Activated T-cell treated with anti-CD3 and anti-CD28 coated beads for 48 hours (primary cell): ENCODE data around the gene MYMK.

Experiments used
- DNase-seq: peaks from one replicate; pipeline ENCODE4 v3.0.0-alpha.2; 2020; ENCODE audit warnings: low read depth

MYMK gene

DNA sequence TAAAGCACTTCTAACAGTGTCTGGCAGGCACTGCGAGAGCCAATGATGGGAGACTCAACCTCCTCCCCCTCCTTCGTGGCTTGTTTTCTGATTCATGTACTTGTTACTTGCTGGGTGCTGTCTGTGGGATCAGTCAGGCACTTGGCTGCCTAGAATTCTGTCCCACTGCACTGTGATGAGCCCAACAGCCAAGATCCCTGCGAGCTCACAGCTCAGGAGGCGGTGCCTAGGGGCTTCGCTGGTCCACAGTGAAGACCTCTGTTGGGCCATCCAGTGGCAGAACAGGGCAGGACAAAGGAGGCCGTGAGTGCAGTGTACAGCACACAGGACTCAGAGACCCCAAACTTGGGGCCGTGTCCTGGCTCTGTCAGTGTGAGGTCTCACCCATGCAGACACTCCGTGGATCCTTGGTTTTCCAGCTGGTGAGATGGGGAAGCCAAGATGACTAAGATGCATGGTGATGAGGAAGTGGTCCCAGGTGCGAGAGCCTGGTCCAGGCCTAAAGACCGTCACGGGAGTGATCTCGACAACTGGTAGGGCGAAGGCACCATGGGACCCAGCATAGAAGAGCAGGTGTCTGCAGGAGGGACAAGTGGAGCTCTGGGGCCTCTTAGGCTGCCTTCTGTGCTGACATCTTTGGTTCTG lies 19.5 kb downstream of the MYMK start:
- DNase-seq = no peak

DNA sequence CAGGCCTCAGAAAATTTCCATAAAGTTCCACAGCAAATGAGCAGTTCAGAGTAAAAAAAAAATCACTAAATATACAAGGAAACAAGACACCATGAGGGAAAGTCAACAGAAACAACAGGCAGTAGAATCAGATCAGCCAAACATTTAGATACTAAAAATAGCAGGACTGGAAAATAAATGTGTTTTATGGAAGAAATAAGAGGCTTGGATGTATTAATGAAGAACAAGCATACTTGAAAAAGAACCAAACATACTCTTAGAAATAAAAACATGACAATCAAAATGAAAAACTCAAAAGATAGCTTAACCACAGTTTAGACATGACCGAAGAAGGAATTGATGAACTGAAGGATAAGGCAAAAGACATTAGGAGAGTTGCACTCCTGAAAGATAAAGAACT lies 22.6 kb downstream of the MYMK start:
- no peak for DNase-seq

DNA sequence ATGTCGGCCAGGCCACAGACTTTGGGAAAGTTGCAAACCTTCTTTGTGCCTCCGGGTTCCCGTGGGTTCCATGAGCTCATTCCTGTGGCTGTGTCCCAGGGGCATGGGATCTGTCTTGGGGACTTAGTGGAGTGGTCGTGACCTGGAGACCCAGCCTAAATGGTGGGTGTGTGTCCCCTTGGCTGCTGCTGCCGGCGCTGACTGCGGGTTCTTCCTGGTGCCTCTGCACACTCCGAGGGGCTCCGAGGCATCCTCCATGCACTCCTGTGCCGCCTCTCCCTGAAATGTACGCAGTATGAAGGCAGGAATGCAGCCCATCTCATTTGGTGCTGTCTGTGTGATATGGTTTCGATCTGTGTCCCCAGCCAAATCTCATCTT lies 24.9 kb downstream of the MYMK start:
- no peak for DNase-seq

DNA sequence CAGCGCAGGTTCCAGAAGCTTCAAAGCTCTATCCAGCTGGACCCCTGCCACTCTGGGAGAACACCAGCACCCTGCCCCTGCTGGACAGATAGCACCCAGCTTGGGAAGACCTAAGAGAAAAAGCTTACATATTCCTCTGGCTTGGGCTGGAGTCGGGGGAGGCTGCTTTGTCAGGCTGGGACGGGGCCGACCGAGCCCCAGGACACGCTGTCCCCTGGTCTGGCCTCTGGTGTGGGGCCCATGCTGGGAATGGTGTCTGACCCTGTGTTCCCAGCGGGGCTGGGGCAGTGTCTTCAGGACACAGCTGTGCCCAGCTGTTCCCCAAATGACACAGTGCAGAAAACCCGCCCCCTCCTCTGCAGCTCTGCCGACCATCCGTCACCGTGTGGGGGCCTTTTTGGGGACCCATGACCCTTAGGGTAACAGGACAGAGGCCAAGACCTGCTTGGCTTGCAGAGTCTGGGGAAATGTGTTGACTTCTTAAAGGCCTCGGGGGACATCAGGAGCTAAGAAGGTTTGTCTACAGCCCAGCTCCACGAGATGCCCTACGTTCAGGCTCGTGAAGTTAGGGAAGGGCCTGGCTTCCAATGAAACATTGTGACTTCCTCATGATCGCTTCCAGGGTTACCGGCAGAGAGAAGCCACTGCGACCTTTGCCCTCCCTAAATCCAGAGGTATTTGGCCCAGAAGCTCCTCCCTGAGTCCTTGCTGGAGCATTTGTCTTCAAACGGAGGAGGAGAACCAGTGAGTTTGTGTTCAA lies 25.4 kb downstream of the MYMK start:
- no peak for DNase-seq

DNA sequence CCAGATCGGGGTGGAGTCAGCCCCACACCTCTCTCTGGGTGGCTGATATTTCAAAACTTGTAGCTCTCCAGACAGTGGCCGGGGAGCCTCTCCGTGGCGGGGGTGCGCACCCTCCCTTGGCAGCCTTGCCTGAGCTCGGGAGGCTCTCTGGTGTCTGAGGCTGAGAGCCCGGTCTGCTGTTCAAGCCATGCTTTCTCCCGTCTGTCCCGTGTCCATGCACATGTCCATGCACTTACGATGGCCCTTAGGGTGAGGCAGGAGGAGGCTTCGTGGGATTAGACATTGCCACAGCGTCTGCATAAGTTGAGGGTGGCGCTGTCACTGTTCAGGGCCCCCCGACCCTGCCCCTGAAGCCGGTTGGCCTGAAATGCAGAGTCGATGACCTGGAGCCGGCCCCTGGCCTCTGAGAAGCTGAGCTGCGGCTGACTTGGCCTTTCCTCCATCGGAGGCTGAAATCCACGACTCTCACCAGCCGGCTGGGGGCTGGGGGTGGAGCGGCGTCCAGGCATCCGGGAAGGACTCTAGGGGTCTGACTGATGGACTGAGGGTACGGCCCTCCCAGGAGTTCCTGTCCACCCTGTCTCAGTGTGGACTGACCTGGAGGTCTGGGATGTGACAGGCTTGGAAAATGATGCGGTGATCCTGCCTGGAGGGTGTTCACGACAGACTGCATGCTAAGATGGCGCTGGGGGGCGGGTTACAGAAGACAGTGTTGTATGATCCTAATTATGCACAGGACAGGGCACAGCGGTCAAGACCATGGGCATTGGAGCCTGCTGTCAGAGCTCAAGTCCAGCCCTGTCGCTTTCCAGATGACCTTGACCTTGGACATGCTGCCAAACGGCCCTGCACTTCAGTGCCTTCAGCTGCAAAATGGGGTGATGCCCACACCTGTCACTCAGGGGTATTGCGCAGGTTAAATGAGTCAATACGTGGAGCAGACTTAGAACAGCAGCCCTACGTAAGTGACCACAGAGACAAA lies 27.6 kb downstream of the MYMK start:
- no peak for DNase-seq

DNA sequence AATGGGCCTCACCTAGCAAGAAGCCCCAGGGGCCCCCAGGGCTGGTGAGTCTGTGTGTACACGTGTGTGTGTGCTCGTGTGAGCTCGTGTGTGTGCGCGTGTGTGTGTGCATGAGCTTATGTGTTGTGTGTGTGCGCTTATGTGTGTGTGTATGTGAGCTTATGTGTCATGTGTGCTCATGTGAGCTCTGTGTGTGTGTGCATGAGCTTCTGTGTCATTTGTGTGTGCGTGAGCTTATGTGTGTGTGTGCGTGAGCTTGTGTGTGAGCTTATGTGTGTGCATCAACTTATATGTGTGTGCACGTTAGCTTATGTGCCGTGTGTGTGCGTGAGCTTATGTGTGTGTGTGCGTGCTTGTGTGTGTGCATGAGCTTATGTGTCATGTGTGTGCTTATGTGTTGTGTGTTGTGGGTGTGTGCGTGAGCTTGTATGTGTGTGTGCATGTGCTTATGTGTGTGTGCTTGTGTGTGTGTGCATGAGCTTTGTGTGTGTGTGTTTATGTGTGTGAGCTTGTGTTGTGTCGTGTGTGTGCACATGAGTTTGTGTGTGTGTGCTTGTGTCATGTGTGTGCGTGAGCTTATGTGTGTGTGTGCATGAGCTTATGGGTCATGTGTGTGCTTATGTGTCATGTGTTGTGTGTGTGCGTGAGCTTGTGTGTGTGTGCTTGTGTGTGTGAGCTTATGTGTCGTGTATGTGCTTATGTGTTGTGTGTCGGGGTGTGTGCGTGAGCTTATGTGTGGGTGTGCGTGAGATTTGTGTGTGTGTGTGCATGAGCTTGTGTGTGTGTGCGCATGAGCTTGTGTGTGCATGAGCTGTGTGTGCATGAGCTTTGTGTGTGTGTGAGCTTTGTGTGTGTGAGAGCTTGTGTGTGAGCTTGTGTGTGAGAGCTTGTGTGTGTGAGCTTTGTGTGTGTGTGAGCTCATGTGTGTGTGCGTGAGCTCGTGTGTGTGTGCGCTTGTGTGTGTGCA lies 29.1 kb downstream of the MYMK start:
- no peak for DNase-seq

DNA sequence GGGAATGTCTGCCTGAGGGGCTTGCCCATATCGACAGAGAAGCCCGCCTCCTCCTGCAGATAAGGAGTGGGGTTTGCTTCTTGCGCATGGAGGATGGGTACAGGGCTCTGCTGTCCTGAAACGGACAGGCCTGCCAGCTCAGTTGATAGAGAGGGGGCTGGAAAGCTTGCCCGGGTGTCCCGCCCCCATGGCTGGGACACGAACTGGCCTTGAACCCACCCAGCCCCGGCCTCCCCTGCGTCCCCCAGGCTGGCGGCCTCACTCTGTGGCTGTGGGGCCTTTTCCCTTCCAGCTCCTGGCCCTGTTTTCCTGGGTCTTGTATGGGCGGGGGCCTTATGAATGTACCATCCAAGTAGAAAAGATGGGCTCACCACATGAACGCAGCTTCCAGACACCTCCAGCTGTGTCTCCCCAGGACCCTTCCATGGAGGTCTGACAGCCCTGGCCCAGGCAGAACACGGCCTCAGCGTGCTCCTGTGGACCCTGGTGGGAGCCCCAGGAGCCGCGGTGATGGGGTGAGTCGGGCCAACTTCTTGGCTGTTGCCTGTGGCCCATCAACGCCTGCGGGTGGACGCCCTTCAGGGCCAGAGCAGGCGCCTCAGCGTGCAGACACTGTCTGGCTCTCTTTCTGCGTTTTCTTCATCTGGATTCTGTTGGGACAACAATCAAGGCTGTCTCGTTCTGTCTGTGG lies 30.0 kb downstream of the MYMK start:
- no peak for DNase-seq

DNA sequence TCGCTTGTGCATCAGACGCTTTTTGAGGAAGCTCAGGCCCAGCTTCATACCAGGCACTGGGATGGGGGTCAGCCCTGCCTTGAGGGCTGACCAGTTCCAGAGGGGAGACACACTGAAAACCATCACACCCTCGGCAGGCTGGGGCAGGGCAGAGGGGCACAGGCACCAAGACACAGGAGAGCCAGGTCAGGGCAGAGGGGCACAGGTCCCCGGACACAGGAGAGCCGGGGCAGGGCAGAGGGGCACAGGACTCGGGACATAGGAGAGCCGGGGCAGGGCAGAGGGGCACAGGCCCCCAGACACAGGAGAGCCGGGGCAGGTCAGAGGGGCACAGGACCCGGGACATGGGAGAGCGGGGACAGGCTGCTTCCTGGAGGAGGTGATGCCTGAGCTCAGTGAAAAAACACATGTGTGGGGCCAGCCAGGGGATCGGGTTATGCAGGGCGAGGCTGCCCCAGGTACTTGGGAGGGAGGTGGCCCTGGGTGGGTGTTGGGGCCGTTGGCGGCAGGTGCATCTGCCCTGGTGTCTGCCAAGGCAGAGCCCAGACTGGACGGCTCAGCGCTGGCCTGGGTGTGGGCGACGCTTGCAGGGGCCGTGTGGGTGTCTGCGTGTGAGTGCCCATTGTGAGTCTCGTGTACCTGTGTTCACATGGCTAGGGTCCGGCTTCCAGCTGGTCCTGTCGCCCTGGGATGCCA lies 30.8 kb downstream of the MYMK start:
- no peak for DNase-seq

DNA sequence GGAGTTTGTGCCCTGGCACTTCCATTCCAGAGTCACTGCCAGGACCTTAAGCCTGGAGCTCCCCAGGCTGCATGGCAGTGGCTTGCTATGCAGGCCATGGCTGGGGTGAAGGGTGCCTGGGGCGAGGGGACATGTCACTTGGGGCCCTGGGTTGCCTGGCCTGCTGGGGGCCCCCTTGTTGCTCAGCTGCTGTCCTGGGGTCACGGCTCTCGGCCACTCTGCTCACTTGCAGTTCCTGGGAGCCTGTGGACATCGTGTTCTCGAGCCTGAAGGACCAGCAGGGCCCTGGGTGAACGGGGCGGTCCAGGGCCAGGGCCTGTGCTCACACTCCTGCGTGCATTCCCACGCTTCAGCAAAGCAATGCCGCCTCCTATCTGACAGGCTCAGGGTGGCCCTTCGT lies 31.3 kb downstream of the MYMK start:
- DNase-seq = no peak

DNA sequence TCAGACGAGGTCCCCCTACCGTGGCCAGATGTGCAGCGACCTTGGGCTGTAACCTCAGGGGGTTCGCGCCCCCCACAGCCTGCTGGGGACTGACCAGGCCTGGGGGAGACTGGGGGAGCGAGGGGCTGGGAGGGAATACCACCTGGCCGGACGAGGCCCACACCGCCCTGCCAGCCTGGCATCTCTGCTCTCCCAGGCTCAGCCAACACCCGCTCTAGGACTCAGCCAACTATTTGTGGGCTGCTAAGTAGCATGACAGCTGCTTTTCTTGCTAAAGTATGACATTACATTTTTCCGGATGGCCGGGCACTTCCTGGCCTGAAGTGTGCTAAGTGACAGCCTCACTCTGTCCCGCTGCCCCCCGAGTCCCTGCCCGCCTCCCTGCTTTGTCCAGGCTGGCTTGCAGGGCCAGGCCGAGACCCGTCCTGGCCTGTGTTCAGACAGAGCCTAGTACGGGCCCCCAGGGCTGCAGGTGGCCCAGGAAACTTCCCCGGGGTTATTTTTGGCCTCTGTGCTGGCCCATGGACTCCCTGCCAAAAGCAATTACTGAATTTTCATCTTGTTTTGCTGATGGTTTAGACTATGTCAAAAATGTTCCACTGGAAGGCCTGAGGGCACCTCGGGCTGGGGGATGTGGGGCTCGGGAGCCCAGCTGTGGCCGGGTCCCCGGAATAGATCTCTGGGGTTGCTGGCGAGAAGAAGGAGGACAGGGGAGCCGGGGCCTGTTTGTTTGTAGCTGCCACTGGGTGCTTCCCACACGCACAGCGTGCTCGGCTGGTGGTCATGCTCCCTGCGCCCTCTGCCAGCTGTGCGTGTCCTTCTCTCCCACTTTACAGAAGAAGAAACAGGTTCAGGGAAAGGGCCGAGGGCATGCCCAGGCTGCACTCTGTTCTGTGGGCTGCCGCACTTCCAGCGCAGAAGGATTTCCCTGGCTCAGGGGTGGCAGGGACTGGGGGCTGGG lies 32.4 kb downstream of the MYMK start:
- no peak for DNase-seq

DNA sequence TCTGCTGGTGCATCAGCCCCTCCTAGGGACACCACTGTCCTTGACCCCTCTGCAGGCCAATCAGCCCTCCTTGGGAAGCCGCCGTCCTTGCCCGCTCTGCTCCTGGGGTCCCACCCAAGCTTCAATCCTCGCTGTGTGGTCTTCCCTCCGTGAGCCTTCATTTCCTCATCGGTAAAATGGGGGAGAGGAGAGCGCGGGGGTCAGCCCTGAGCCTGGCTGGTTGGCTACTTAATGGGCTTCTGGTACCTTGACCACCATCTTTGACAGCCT lies 33.2 kb downstream of the MYMK start:
- no peak for DNase-seq

DNA sequence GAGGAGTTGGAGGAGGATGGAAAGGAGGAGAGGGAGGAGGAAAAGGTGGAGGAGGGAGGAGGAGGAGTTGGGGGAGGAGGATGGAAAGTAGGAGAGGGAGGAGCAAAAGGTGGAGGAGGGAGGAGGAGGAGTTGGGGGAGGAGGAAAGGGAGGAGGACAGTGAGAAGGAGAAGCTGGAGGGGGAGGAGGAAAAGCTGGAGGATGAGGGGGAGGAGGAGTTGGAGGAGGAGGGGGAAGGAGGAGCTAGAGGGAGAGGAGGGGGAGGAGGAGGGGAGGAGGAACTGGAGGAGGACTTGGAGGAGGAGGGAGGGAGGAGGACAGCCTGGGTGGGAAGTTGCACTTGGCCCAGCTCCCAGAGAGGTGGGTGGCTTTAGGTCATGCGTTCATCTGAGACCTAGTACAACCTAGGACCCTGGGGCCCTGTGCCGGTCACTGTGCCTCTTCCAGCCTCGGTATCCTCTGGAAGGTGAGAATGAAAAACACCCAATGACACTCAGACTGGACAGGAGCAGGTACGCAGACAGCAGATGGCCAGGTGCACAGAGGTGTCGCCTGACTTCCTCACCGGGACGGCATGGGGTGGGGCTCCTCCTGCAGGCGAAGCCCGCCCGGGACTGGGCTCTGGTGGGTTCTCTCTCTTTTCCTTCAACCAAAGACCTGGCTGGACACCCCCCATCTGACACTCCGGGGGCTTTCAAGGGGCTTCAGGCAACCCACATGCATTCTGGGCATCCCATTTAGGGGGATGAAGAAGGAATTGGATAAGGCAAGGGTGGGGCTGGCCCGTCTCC lies 33.7 kb downstream of the MYMK start:
- DNase-seq = no peak

DNA sequence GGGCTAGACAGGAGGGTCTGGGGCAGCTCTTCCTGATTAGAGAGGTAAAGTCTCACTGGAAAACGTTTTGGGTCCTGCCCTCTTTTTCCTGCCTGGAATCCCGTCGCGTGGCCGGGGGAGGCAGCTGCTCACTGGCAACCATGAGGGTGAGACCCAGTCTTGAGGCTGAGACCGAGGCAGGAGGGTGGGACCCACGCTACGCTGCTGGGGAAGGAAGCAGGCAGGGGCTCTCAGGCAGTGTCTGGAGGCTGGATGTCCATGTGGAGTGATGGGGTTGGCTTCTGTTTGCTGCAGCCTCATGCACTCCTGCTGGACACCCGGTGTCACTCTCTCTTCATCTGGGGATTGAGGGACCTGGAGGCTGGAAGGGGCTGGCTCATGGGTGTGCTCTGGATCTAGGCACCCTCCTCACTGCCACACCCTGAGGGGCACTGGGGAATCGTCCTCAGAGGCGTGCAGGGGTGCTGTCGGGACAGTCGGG lies 34.5 kb downstream of the MYMK start:
- DNase-seq = no peak

DNA sequence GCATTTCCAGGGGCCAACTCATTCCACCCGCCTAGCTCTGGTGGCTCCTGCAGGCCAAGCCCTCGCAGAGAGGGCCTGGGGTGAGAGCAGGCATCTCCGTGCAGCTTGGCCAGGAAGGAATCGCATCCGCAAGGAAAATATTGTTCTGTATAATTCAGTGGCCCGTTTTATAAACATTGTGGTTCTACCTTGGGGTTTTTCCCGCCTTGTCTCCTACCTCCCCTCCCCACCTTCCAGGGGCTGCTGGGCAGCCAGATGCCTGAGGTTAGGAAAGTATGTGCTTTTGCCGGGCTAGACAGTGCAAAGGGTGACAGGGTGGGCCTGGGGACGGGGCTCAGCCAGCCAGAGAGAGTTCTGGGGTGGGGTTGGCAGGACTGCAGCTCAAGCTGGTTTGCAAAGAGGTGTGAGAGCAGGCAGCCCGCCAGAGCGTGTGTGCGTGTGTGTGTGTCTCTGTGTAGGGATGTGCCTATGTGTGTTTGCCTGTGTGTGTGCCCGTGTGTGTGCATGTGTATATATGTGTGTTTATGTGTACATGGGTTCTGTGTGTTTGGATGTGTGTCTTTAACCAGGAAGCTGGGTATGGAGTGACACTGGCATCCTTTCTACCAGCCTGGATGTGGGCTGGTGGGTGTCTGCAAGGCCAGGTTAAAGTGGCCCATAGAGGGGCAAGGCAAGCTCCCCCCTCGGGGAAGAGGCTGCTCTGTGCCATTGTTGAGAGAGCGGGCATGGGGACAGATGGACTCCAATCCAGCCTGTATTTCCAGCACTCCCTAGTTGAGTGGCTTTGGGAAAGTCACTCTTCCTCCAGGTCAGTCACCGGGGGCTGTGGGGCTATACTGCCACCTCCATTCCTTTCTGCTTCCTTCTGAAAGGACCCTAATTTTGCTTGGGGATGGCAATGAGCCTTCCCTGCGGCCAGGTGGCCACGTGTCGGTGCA lies 35.2 kb downstream of the MYMK start:
- no peak for DNase-seq

DNA sequence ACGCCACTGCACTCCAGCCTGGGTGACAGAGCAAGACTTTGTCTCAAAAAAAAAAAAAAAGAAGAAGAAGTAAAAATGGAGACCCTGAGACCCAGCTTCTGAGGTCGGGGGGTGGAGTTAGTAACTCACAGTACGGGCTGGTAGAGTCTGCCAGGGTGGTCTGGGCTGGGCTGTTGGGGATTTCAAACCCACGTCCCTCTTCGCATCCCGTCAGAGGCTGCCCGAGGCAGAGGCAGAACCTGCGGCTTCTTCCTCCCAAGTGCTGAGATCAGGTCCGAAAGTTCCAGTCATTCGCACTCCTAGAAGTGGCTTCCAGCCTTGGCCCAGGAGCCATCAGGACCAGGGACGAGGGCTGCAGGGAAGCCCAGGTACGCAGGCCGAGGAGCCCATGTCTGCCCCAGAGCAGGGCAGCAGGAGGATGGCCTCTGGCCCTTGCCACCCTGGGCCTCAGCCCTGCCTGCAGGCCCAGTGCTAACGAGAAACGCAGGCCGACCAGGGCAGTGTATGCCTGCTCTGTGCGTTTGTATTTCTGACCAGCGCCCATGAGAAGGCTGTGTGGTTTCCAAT lies 36.0 kb downstream of the MYMK start:
- DNase-seq = no peak

DNA sequence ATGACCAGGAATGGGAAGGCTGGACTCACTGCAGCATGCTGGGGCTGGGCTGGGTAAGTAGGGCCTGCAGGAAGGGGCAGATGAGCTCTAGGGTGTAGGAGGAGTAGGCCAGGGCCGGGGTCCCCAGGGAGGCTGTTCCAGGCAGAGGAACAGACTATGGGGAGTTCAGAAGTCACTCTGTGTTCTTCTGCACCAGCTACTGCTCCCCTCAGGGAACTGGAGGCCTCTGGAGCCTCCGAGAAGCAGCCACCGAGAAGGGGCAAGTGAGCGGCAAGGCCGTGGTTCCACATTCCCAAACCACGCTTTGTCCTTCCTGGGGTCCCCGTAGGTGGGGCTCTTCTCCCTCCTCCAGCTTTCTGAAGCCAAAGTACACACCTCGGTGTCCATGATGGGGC lies 37.4 kb downstream of the MYMK start:
- no peak for DNase-seq
